ENCODE measurements around the gene ATXN1. TPM values are rescaled to one million over a fixed set of nuclear protein-coding genes. Genes with fewer than 3 reads are reported as not detected.
"Not testable (repeated sequence)": the region's sequence is repeated elsewhere in the genome, so short reads cannot be mapped to it uniquely, and the experiment has no call there.

ATXN1 gene
- total RNA-seq, 1 experiment from 2014 or later = under 0.01 TPM

DNA sequence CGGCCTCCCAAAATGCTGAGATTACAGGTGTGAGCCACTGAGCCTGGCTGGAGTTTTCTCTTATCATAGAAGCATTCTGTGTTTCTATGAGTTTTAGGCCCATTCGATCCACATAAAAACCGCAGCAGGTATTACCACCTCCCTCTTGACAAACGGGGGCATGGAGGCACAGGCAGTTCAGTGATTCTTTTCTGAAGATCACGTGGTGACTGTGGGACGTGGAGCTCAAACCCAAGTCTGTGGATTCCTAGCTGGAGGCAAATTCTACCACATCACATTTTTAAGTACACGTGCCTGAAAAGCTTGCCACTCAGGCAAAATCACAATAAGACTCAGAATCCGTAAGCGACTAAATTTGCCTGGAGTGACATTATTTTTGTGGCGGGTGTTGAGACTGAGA lies 331.6 kb downstream of the ATXN1 start:
- no peak for DNase-seq (ENCODE audit: low spot score)
- in situ Hi-C loops (cut with HindIII; ENCODE audit: low sequenced_read_pairs) = no loop called here

DNA sequence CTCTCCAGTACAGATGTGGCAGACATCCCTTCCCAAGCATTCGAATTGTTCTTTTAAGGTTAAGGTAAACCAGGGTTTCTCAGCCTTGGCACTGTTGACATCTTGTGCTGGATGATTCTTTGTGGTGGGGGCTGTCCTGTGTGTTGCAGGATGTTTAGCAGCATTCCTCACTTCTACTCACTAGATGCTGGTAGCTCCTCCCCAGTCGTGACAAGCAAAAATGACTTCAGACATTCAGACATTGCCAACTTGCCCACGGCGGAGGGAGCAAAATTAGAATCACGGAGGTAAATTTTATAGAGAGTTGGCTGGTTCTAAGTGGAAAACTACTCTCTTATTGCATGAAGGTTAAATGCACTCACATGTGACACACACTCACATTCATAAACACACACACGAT lies 334.1 kb downstream of the ATXN1 start:
- in situ Hi-C loops (cut with HindIII; ENCODE audit: low sequenced_read_pairs) = no loop called here
- no peak for DNase-seq (ENCODE audit: low spot score)

DNA sequence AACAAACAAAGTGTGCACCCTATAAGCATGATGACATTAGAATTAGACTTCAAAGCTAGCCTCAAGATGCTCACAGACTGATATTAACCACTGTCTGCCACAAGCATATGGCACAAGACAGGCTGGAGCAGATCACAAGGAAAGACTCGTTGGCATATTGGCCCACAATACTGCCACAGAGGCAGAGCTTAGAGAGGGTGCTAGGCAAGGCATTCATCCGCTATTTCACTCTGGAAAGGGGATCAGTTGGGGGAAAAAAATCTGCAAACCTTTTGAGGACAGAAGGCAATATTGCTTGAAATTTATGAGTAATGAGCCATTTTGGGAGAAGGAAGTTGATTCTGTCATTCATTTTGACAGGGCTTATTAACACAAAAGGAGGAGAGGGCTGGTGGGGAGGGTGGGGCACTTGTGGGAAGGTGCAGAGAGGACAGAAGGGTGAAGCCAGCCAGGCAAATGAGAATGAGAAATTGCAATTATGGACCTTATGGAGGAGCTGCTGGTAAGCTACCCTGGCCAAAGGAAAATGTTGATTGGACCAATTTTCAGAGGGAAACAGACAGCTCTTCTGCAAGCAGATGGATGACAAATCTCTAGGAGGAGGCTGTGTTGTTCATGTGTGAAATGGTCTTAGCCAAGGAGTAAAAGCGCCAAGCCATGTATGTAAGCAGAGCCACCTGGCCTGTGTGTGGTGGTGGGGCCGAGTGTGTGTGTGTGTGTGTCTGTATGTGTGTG lies 335.2 kb downstream of the ATXN1 start:
- peak; percentile 74 for DNase-seq (ENCODE audit: low spot score)
- in situ Hi-C loops (cut with HindIII; ENCODE audit: low sequenced_read_pairs) = no loop called here

DNA sequence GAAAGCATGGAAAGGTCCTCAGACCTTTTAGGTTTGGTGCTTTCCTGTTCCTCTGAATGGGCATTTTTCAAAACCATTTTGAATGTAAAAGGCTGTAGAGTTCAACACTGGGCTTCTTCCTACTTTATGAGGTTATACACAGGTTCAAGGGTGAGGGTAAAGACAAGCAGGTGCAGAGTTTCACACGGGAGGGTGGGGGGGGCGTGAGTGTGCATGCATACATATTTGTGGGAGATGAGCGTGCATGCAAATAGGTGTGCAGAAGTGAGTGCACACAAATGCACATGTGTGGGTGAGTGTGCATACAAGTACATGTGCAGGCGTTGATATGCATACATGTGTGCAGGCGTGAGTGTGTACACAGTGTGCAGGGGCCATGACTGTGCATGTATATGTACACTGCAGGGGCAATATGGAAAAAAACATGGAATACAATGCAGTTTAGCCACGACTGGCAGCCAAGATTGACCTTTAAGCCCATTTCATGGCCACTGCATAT lies 339.7 kb downstream of the ATXN1 start:
- DNase-seq (ENCODE audit: low spot score) = no peak
- in situ Hi-C loops (cut with HindIII; ENCODE audit: low sequenced_read_pairs) = no loop called here

DNA sequence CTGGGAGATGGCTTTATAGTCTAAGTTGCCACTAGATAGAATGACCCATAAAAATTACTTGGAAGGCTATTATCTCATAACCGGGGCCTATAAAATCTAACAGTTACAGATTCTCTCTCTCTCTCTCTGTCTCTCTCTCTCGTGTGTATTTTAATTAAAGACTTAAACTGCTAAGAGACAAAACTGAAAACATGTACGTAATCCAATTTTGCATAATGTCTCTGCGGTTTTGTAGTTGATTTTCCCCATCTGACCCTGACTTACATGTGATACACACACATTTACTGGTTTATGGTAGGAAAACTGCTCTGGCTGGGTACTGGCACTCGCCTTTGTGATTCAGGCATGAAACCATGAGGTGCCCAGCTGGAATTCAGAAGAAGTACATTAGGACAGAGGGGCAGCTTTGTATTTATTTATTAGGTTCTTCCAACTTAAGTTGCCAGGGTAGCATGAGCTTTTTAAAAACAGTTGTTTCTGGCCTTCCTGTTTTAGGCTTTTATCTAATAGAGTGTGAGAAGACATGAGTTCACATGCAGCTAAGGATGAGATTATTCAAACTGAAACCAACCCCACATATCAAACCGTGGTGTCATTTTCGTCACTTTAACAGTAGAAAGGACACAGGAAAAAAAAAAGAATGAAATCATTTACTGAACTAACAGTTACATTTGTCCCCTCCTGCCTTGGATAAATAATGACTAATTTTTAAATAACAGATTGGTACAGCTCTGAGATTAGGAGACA lies 340.4 kb downstream of the ATXN1 start:
- no peak for DNase-seq (ENCODE audit: low spot score)
- in situ Hi-C loops (cut with HindIII; ENCODE audit: low sequenced_read_pairs) = no loop called here

DNA sequence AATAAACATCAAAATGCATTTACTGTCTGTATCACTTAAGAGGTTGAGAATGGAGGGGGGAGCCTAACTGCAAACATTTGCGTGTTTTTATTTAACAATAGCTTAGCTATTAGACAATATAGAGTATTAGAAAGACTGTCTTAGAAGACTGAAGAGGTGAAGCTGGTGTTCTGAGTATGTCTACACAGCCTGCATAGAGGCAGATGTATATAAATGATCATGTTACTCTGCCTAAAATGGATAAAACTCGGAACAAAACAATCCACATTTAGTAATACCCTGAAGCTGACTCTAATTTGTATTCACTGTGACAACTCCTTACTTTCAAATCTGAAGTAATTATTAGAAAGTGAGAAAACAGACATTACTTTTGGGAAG lies 340.9 kb downstream of the ATXN1 start:
- DNase-seq (ENCODE audit: low spot score) = no peak
- in situ Hi-C loops (cut with HindIII; ENCODE audit: low sequenced_read_pairs) = no loop called here

DNA sequence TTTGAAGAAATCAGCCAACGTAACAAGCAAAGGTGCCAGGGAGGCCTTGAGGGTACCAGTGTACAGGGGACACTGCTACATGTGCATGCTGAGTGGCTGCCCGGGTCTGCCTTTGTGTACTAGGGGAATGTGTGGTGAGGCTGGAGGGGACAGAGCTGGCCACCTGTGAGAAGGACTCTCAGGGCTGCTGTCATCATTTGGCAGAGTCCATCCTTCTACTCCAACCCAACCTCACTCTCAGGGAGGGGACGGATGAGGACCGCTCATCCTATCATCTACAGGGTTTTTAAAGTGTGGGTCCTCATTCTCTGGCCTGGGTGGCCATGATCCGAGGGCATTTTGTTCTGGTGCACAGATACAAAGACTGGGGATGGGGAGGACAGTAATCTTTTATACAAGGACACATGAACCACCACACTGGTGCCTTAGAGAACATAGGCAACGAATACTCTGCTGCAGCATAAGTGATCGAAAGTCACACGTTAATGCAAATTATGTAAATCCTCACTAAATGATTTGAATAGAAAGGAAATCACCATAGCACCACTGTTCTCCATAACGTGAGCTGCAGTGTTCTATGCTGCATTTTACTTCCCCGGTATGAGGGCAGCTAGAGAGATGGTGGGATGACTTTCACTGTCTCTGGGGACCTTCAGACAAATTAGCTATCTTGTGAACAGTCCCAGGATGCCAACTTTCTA lies 341.5 kb downstream of the ATXN1 start:
- in situ Hi-C loops (cut with HindIII; ENCODE audit: low sequenced_read_pairs) = no loop called here
- DNase-seq (ENCODE audit: low spot score) = no peak

DNA sequence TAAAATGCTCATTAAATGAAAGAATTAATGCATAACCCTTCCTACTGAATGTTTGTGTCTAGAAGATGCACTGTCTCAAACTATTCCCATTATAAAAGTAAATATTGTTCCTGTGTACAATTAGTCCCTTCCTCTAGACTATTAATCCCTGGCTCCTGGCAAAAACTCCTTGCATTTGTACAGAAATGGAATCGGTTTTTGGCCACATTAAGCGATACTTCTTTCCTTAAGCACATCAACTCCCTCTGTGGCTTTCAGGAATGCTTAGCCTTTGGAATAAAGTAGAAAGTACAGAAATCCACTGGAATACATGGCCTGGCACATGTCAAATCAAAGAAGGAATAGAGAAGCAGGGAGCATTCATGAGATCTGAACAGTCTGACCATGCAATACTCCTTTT lies 343.1 kb downstream of the ATXN1 start:
- no peak for DNase-seq (ENCODE audit: low spot score)
- in situ Hi-C loops (cut with HindIII; ENCODE audit: low sequenced_read_pairs) = no loop called here

DNA sequence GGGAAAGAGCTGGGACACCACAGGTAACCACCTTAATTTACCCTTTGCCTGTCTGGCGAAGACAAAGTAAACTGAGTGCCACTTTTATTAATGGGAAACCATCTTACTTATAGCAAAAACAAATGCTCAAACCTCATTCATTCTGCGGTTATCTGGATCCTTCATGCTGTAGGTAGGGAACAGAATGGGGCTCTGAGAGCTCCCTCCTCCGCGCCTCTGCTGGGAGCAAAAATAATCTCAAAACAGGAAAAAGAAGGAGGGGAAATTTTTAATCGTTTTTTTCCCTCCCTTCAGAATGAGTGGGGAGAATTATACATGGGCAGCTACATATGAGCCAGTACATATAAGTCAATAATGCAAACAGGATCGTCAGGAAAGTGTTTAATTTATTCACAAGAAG lies 345.6 kb downstream of the ATXN1 start:
- in situ Hi-C loops (cut with HindIII; ENCODE audit: low sequenced_read_pairs) = no loop called here
- no peak for DNase-seq (ENCODE audit: low spot score)

DNA sequence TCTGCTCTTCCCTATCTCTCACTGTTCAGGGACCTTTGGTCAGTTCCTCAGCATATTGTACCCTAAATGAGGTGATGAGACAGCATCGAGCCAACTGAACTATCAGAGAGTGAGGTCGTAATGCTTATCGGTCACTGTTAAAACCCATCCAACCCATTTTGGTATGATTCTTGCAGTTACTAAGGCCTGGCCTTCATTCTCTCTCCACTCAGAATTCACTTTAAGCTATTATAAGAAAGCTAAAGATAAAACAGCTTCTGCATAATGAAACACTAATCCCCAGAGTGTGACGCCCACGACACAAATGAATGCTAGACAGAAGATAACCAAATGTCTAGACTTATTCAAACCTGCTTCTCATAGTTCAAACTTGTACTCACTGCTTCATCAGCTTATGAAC lies 347.1 kb downstream of the ATXN1 start:
- no peak for DNase-seq (ENCODE audit: low spot score)
- in situ Hi-C loops (cut with HindIII; ENCODE audit: low sequenced_read_pairs) = no loop called here

DNA sequence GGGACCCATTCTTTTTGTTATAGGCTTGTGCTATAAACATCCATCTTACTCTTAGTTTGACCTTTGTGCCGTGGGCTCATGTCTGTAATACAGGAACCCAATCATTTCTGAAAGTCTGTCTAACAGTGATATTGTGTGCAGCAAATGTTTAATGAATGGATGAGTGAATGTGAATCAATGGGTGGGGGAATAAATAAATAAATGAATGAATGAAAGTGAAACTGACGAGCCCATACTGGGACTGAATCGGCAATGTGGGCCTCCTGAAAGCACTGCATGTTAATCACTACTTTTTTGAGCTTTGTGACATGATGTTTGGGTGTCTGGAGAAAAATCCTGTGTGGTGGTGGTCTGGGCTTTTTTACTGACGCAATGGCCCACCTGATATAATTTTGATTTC lies 347.9 kb downstream of the ATXN1 start:
- in situ Hi-C loops (cut with HindIII; ENCODE audit: low sequenced_read_pairs) = no loop called here
- no peak for DNase-seq (ENCODE audit: low spot score)

DNA sequence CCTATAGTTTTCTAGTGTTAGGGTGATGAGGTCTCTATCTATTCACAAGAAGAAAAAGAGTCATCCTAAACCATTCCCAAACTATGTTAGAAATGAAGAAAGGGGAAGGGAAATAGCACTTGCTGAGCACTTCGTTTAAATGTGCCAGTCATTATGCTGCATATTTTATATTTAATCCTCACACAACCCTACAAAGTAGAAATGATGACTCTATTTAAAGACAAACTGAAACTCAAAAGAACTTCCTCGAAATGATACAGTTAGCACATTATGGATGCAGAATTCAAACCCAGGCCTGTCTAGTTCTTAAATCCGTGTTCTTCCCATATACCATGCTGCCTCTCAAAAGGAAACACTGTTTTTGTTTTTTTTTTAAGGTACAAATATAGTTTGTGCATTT lies 348.3 kb downstream of the ATXN1 start:
- in situ Hi-C loops (cut with HindIII; ENCODE audit: low sequenced_read_pairs) = no loop called here
- no peak for DNase-seq (ENCODE audit: low spot score)

DNA sequence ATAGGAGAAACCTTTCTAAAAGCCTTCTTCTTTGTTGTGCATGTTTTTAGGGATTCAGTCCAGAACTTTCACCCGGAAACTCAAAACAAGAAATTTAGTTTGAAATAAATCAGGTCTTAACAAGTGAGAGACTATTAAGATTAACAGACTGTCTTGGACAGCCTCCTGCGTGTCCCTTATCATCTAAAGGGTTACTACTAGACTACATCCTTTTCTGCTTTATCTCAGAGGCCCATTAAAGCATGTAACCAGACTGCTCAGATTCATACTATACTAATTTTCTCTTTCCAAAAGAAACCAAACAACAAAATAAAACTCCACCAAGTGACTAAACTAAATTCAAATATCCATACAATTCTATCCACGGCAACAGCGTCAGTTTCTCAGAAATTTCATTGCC lies 349.1 kb downstream of the ATXN1 start:
- in situ Hi-C loops (cut with HindIII; ENCODE audit: low sequenced_read_pairs) = no loop called here
- DNase-seq (ENCODE audit: low spot score) = no peak

DNA sequence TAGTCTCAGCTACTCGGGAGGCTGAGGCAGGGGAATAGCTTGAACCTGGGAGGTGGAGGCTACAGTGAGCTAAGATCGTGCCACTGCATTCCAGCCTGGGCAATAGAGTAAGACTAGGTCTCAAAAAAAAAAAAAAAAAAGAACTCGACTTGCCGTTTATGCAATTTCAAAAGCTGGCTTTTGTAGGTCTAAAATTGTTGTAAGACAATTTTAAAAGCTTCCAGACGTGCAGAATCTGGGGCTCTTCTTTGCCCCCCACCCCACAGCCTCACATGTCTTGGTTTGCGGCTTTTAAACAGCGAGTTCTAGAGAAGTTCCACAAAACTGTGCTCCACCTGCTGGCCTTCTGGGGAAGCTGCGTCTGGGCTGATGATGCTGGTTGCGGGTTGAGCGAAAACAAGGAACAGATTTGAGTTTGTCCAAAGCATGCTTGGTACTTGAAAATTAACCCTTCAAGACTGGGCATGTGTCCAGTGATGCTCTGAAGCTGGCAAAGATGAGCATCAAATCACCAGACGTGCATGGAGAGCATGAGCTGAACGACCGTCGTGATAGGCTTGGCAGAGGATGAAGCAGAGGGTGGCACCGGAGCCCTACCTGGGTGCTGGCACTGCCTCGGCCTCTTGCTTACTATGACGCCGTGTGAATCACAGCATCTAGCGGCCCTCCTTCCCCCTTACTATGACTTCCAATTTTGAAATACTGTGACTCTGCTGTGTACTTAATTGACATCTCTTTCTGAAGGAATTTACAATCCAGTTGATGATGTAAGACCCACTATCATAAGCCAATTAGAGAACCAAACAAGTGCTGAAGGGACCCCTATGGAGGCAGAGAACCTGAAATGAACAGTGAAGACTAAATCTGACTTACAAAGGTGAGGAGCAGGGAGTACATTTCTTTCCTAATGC lies 351.5 kb downstream of the ATXN1 start:
- peak; percentile 84 for DNase-seq (ENCODE audit: low spot score)
- in situ Hi-C loops (cut with HindIII; ENCODE audit: low sequenced_read_pairs) = no loop called here

DNA sequence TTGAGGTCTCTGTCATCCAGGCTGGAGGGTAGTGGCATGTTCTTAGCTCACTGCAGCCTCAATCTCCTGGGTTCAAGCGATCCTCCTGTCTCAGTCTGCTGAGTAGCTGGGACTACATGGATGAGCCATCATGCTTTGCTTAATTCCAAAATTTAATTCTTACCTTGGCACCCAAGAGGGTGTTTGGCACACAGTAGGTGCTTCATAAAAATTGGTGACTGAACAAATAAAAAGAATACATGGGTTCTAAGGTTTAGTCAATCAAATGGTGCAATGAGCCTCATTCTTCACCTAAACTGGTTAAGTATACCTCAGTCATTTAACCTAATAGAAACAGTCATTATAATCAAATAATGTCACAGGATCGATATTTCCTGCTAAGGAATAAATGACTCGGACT lies 352.5 kb downstream of the ATXN1 start:
- in situ Hi-C loops (cut with HindIII; ENCODE audit: low sequenced_read_pairs) = no loop called here
- no peak for DNase-seq (ENCODE audit: low spot score)

DNA sequence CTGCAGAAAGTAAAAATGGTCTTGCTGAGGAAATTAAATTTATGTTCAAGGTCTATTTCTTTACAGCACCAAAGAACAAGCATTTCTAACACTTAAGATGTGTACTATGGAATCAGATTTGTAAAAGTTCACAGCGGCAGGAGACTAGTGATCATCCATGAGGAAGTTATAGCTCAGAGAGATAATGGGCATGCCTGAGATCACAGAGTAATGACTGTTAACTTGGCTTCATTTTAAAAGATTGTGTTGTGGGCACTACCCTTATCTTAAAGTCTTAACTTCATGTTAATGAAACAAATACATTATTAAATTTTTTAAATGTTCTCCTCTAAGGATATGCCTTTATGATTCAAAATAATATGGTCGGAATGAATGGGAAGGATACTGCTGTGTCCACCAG lies 354.3 kb downstream of the ATXN1 start:
- in situ Hi-C loops (cut with HindIII; ENCODE audit: low sequenced_read_pairs) = no loop called here
- no peak for DNase-seq (ENCODE audit: low spot score)

DNA sequence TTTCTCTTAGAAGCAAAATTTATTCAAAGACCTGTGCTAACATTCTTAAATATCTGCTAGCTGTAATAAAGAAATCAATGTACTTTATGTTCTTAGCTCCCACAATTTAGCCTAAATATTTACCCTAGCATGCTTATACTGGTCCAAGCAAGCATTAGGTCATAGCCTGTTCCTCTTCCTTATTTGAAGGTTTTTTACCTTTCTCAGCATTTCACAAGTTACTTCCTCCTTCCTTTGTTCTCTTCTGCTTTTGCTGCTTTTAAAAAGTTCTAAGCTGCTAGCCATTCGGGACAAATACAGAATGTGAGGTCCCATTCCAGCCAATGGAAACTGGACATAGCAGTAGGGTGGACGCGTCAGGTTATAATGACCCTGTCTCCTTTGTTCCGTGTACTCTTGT lies 354.7 kb downstream of the ATXN1 start:
- DNase-seq (ENCODE audit: low spot score); in situ Hi-C loops (cut with HindIII; ENCODE audit: low sequenced_read_pairs): not testable (repeated sequence)

DNA sequence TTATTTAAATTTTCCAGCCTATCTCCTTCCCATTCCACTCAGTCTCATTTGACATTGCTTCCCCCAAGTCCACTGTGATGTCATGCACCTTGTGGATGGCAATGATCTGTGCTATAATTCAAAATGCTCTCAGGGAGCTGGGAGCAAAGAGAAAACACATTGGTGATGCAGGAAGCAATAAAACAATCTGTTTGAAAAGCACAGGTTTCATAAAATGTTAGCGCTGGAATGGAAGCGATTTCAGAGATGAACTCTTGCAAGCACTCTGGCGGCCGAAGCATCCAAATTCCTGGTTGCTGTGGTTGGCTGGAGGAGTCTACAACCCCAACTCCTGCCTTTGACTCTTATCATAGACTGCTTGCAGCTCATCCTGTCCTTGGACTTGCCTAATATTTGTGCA lies 355.9 kb downstream of the ATXN1 start:
- in situ Hi-C loops (cut with HindIII; ENCODE audit: low sequenced_read_pairs) = no loop called here

DNA sequence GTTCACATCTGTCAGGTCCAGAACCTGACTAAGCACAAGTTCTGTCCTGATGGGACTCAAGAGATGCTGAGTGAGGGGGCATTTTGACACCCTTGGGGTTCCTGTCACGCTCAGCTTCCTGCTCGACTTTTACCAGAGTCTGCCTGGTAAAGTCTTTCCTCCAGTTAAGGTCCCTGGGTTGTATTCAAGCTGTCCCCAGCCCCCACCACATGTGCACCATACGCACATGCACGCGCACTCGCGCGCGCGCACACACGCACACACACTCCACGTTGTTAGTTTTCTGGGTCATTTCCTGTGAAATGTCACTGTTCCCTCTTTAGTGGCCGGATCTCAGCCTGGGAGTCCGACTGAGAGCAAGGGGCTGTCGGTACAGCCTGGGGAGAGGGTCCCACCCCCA lies 356.8 kb downstream of the ATXN1 start:
- in situ Hi-C loops (cut with HindIII; ENCODE audit: low sequenced_read_pairs) = no loop called here
- no peak for DNase-seq (ENCODE audit: low spot score)

More for the DNA sequence above, 355.9 kb downstream of the ATXN1 start:
- no peak for DNase-seq (ENCODE audit: low spot score)

All from G401 (cell line).